Measurements from ENCODE around the gene ABCF3.

ABCF3 gene

DNA sequence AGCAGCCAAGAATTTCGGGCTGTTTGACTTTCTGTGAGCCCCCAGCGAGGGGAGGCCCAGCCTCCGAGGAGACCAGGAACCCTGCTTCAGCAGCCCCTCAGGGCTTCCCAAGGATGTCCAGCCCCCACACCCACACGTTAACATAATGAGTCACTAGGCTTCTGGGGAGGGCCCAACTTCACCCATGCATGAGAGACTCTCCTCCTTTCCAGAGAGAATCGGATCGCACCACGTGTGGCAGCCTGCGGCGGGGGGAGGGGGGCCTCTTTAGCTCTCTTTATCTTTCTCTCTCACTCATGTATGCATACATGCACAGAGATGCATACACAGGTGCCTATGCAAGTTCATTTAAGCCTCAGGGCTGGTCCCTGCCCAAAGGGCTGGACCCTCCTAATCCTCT, 14.4 kb upstream of the ABCF3 start:
- H3K4me1 ChIP-seq (ENCODE audit: control insufficient read depth, insufficient read depth, low read depth, low read length): peaks cover 28% of the 10 kb centered on the region
- H3K4ac ChIP-seq (ENCODE audit: low read depth in 1 of 2, low read length in 2 of 2): no peak overlapping the region
- H3K23ac ChIP-seq (ENCODE audit: low read length in 2 of 2): no peak overlapping the region
- H3K79me1 ChIP-seq (replicated peaks; ENCODE audit: low read length, poor library complexity, severe bottlenecking): peaks cover 29% of the 10 kb centered on the region
- WGBS: 78% methylated on average over 9 of the region's 9 CpGs
- H3K27me3 ChIP-seq (ENCODE audit: control insufficient read depth in 1 of 2, insufficient read depth in 1 of 2, low read length in 2 of 2): no peaks in the 10 kb centered on the region
- no peak overlapping the region for H2BK12ac ChIP-seq (ENCODE audit: low read length in 2 of 2)
- H2BK15ac ChIP-seq (ENCODE audit: low read depth, poor library complexity, severe bottlenecking): no peak overlapping the region
- peak overlapping the region in 1 of 2 experiments; percentile 37 for H3K4me3 ChIP-seq (ENCODE audit: insufficient read depth in 1 of 2, low read depth in 1 of 2, low read length in 2 of 2)
- peak overlapping the region; percentile 84 for H3K27ac ChIP-seq (ENCODE audit: low read length, poor library complexity, severe bottlenecking)
- H4K91ac ChIP-seq (ENCODE audit: low read length): no peak overlapping the region
- H3K9ac ChIP-seq (ENCODE audit: low read length): peak overlapping the region; percentile 45
- peak overlapping the region; percentile 87 for H2AK5ac ChIP-seq (ENCODE audit: low read length, severe bottlenecking)
- no peak overlapping the region for H3K4me2 ChIP-seq (ENCODE audit: low read length, poor library complexity, severe bottlenecking)
- no peak overlapping the region for H4K8ac ChIP-seq (ENCODE audit: low read length)
- no peak overlapping the region for H2AFZ ChIP-seq (ENCODE audit: low read depth, low read length)
- no peak overlapping the region for H3K18ac ChIP-seq (ENCODE audit: low read depth in 1 of 2, low read length in 2 of 2)
- H3K36me3 ChIP-seq (ENCODE audit: control insufficient read depth in 1 of 2, insufficient read depth in 2 of 2, low read depth in 1 of 2, low read length in 2 of 2): peaks cover 36 to 44% of the 10 kb centered on the region in 2 experiments
- H2BK5ac ChIP-seq (ENCODE audit: low read depth, low read length, poor library complexity, severe bottlenecking): peak overlapping the region; percentile 79
- H2BK120ac ChIP-seq (ENCODE audit: low read depth, low read length): no peak overlapping the region
- no peaks in the 10 kb centered on the region for H3K9me3 ChIP-seq (ENCODE audit: control insufficient read depth, low read length)
- H3K14ac ChIP-seq (ENCODE audit: low read length in 2 of 2): no peak overlapping the region
- DNase-seq: peak; percentile 14

DNA sequence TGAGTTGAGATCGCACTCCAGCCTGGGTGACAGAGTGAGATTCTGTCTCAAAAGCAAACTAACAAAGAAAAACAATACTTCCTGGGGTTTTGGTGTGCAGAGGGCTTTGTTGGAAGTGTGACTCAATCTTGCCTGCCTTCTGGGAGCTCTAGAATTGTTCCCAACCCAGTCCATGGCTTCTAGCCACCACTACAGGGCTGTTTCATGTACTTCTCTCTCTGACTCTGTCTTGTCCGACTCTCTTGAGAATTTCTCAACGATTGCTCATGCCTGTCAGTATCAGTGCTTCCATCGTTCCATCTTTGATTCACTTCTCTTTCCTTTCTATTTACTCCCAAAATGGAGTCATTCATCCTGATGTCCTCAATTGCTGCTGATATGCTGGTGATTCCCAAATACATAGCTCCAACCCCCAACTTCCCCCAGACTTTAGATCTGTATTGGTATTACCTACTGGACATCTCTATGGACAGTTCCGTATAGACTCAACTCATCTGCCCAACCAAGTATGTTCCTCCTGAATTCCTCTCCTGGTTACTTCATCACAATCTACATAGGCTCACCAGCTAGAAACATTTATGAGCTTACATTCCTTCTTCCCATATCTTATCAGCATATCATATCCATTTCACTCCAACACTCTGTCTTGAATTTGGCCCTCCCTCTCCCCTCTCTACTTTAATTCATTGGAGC, 13.2 kb upstream of the ABCF3 start:
- 84% methylated on average over 5 of the region's 5 CpGs for WGBS
- H3K14ac ChIP-seq (ENCODE audit: low read length in 2 of 2): no peak overlapping the region
- H4K8ac ChIP-seq (ENCODE audit: low read length): no peak overlapping the region

DNA sequence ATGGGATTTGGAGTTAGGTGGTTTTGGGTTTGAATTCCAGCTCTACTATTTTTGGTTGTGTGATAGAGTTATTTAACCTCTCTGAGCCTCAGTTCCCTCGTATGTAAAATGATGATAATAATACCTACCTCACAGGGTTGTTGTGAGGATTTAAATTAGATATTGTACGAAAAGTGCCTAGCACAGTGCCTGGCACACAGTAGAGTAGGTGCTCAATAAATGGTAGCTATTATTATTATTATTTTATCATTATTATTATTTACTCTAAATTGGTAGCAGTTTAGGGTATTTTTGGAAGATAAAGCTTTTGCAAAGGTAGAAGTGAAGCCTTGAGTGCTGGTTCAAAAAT, 12.7 kb upstream of the ABCF3 start:
- WGBS: no CpG with 5 or more reads among the region's 2 CpGs
- Histone ChIP-seq H2BK120ac (ENCODE audit: low read depth, low read length) (no peak overlapping the region), H3K36me3 (ENCODE audit: control insufficient read depth in 1 of 2, insufficient read depth in 2 of 2, low read depth in 1 of 2, low read length in 2 of 2) (peaks cover 35 to 44% of the 10 kb centered on the region in 2 experiments)

More for the DNA sequence above, 13.2 kb upstream of the ABCF3 start:
- Histone ChIP-seq H2BK12ac (ENCODE audit: low read length in 2 of 2) (no peak overlapping the region), H3K4me1 (ENCODE audit: control insufficient read depth, insufficient read depth, low read depth, low read length) (peaks cover 40% of the 10 kb centered on the region), H3K4me2 (ENCODE audit: low read length, poor library complexity, severe bottlenecking) (no peak overlapping the region), H3K4me3 (ENCODE audit: insufficient read depth in 1 of 2, low read depth in 1 of 2, low read length in 2 of 2) (peak overlapping the region in 1 of 2 experiments; percentile 3), H3K9ac (ENCODE audit: low read length) (peak overlapping the region; percentile 45), H3K23ac (ENCODE audit: low read length in 2 of 2) (no peak overlapping the region), H2AFZ (ENCODE audit: low read depth, low read length) (no peak overlapping the region), H3K27ac (ENCODE audit: low read length, poor library complexity, severe bottlenecking) (peak overlapping the region; percentile 54), H3K79me1 (replicated peaks; ENCODE audit: low read length, poor library complexity, severe bottlenecking) (peaks cover 24% of the 10 kb centered on the region), H3K18ac (ENCODE audit: low read depth in 1 of 2, low read length in 2 of 2) (no peak overlapping the region), H2BK15ac (ENCODE audit: low read depth, poor library complexity, severe bottlenecking) (no peak overlapping the region), H3K4ac (ENCODE audit: low read depth in 1 of 2, low read length in 2 of 2) (no peak overlapping the region), H2BK5ac (ENCODE audit: low read depth, low read length, poor library complexity, severe bottlenecking) (no peak overlapping the region), H2BK120ac (ENCODE audit: low read depth, low read length) (no peak overlapping the region), H3K27me3 (ENCODE audit: control insufficient read depth in 1 of 2, insufficient read depth in 1 of 2, low read length in 2 of 2) (no peaks in the 10 kb centered on the region), H2AK5ac (ENCODE audit: low read length, severe bottlenecking) (peak overlapping the region; percentile 11), H3K36me3 (ENCODE audit: control insufficient read depth in 1 of 2, insufficient read depth in 2 of 2, low read depth in 1 of 2, low read length in 2 of 2) (peaks cover 34 to 44% of the 10 kb centered on the region in 2 experiments), H4K91ac (ENCODE audit: low read length) (no peak overlapping the region), H3K9me3 (ENCODE audit: control insufficient read depth, low read length) (no peaks in the 10 kb centered on the region)
- DNase-seq: peak; percentile 48

DNA sequence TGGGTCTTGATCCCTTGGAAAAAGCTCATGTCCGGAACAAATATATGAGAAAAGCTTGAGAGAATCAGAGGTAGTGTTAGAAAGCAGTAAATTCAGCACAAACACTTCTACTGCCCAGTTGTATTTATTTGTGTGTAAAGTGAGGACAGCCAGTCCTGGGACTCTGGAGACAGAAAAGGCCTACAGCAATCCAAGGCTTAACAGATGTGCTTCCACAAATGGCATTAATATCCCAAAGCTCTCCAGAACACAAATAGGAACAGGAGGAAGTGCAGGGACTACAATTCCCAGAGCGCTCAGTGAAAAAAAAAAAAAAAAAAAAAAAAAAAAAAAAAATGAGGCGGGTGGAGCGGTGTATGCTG, 11.7 kb upstream of the ABCF3 start:
- peaks cover 44% of the 10 kb centered on the region for H3K4me1 ChIP-seq (ENCODE audit: control insufficient read depth, insufficient read depth, low read depth, low read length)
- no peak overlapping the region for H3K14ac ChIP-seq (ENCODE audit: low read length in 2 of 2)
- 21% methylated on average over 4 of the region's 4 CpGs for WGBS
- no peak overlapping the region for H2BK15ac ChIP-seq (ENCODE audit: low read depth, poor library complexity, severe bottlenecking)
- H2BK12ac ChIP-seq (ENCODE audit: low read length in 2 of 2): no peak overlapping the region
- H2BK5ac ChIP-seq (ENCODE audit: low read depth, low read length, poor library complexity, severe bottlenecking): no peak overlapping the region
- no peaks in the 10 kb centered on the region for H3K27me3 ChIP-seq (ENCODE audit: control insufficient read depth in 1 of 2, insufficient read depth in 1 of 2, low read length in 2 of 2)
- H3K23ac ChIP-seq (ENCODE audit: low read length in 2 of 2): no peak overlapping the region
- H3K18ac ChIP-seq (ENCODE audit: low read depth in 1 of 2, low read length in 2 of 2): no peak overlapping the region
- peaks cover 41 to 49% of the 10 kb centered on the region in 2 experiments for H3K36me3 ChIP-seq (ENCODE audit: control insufficient read depth in 1 of 2, insufficient read depth in 2 of 2, low read depth in 1 of 2, low read length in 2 of 2)
- H2AK5ac ChIP-seq (ENCODE audit: low read length, severe bottlenecking): no peak overlapping the region
- H3K9ac ChIP-seq (ENCODE audit: low read length): peak overlapping the region; percentile 45
- peaks cover 22% of the 10 kb centered on the region for H3K79me1 ChIP-seq (replicated peaks; ENCODE audit: low read length, poor library complexity, severe bottlenecking)
- peak overlapping the region in 1 of 2 experiments; percentile 38 for H3K4ac ChIP-seq (ENCODE audit: low read depth in 1 of 2, low read length in 2 of 2)
- no peaks in the 10 kb centered on the region for H3K9me3 ChIP-seq (ENCODE audit: control insufficient read depth, low read length)
- no peak overlapping the region for H4K91ac ChIP-seq (ENCODE audit: low read length)
- no peak overlapping the region for H2BK120ac ChIP-seq (ENCODE audit: low read depth, low read length)
- peak overlapping the region; percentile 1 for H3K27ac ChIP-seq (ENCODE audit: low read length, poor library complexity, severe bottlenecking)
- DNase-seq: no peak
- H3K4me3 ChIP-seq (ENCODE audit: insufficient read depth in 1 of 2, low read depth in 1 of 2, low read length in 2 of 2): peak overlapping the region in 1 of 2 experiments; percentile 3
- no peak overlapping the region for H3K4me2 ChIP-seq (ENCODE audit: low read length, poor library complexity, severe bottlenecking)
- no peak overlapping the region for H4K8ac ChIP-seq (ENCODE audit: low read length)
- no peak overlapping the region for H2AFZ ChIP-seq (ENCODE audit: low read depth, low read length)

More for the DNA sequence above, 12.7 kb upstream of the ABCF3 start:
- peaks cover 40% of the 10 kb centered on the region for H3K4me1 ChIP-seq (ENCODE audit: control insufficient read depth, insufficient read depth, low read depth, low read length)
- H3K4me3 ChIP-seq (ENCODE audit: insufficient read depth in 1 of 2, low read depth in 1 of 2, low read length in 2 of 2): peak overlapping the region in 1 of 2 experiments; percentile 3
- H3K9me3 ChIP-seq (ENCODE audit: control insufficient read depth, low read length): no peaks in the 10 kb centered on the region
- no peak overlapping the region for H2BK15ac ChIP-seq (ENCODE audit: low read depth, poor library complexity, severe bottlenecking)
- H3K4me2 ChIP-seq (ENCODE audit: low read length, poor library complexity, severe bottlenecking): no peak overlapping the region
- no peak overlapping the region for H2BK12ac ChIP-seq (ENCODE audit: low read length in 2 of 2)
- H2AFZ ChIP-seq (ENCODE audit: low read depth, low read length): no peak overlapping the region
- H2AK5ac ChIP-seq (ENCODE audit: low read length, severe bottlenecking): no peak overlapping the region
- no peak overlapping the region for H3K14ac ChIP-seq (ENCODE audit: low read length in 2 of 2)
- no peaks in the 10 kb centered on the region for H3K27me3 ChIP-seq (ENCODE audit: control insufficient read depth in 1 of 2, insufficient read depth in 1 of 2, low read length in 2 of 2)
- no peak overlapping the region for H3K27ac ChIP-seq (ENCODE audit: low read length, poor library complexity, severe bottlenecking)
- H4K8ac ChIP-seq (ENCODE audit: low read length): no peak overlapping the region
- H3K18ac ChIP-seq (ENCODE audit: low read depth in 1 of 2, low read length in 2 of 2): no peak overlapping the region
- DNase-seq: no peak
- H3K23ac ChIP-seq (ENCODE audit: low read length in 2 of 2): no peak overlapping the region
- H3K9ac ChIP-seq (ENCODE audit: low read length): no peak overlapping the region
- no peak overlapping the region for H3K4ac ChIP-seq (ENCODE audit: low read depth in 1 of 2, low read length in 2 of 2)
- no peak overlapping the region for H4K91ac ChIP-seq (ENCODE audit: low read length)
- peaks cover 24% of the 10 kb centered on the region for H3K79me1 ChIP-seq (replicated peaks; ENCODE audit: low read length, poor library complexity, severe bottlenecking)
- H2BK5ac ChIP-seq (ENCODE audit: low read depth, low read length, poor library complexity, severe bottlenecking): no peak overlapping the region
